GM21619 (cell line): Measurements from ENCODE around the gene C19orf53.
"Not testable (repeated sequence)": the region's sequence is repeated elsewhere in the genome, so short reads cannot be mapped to it uniquely, and the experiment has no call there.

ENCODE experiments used
- ATAC-seq: cut with Tn5 transposase; IDR thresholded peaks from one replicate; pipeline ENCODE4 v1.9.1; 2021; ENCODE audit not compliant: unreplicated experiment

Gene C19orf53

DNA sequence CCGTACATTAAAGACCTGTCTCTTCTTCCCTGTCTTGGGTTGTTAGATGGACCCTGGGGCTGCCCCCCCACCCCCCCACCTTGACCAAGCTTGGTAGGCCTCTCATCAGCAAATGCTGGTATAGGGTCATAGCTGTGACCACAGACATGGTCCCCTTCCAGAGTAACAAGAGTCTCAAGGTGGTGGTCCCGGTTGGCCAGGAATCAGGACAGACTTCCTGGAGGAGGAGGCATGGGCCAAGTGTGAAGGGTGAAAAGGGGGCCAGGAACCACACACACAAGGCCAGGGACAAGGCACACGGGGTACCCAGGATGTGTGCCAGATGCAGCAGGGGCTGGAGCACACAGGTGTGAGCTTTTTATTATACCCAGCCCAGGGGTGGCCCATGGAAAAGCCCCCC, 11.0 kb upstream of the C19orf53 start:
- no peak for ATAC-seq

DNA sequence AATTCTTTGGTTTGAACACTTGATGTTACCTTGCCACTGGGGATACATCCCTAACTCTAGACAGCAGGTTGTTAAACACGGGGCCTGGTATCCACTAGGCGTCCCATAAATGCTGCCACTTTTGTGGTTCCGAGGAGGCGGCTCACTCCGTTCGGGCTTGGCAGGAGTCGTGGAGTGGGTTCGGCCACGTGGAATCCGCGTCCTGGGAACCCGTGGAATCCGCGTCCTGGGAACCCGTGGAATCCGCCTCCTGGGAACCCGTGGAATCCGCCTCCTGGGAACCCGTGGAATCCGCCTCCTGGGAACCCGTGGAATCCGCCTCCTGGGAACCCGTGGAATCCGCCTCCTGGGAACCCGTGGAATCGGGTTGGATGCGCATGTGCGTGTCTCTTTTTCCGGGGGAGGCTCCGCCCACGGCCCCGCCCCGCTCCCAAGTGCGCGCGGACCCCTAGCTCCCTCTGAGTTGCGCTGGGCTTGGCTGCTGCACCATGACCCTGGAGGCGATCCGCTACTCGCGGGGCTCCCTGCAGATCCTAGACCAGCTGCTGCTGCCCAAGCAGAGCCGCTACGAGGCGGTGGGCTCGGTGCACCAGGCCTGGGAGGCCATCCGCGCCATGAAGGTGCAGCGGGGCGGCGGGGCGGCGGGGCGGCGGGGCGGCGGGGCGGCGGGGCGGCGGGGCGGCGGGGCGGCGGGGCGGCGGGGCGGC, 10.0 kb upstream of the C19orf53 start, which contains the start of gene MRI1:
MRI1 (plus strand) TSS at position 422 of the 707 bp plus-strand sequence; CDS start at position 489, 67 bp downstream.
- peak; percentile 69 for ATAC-seq

DNA sequence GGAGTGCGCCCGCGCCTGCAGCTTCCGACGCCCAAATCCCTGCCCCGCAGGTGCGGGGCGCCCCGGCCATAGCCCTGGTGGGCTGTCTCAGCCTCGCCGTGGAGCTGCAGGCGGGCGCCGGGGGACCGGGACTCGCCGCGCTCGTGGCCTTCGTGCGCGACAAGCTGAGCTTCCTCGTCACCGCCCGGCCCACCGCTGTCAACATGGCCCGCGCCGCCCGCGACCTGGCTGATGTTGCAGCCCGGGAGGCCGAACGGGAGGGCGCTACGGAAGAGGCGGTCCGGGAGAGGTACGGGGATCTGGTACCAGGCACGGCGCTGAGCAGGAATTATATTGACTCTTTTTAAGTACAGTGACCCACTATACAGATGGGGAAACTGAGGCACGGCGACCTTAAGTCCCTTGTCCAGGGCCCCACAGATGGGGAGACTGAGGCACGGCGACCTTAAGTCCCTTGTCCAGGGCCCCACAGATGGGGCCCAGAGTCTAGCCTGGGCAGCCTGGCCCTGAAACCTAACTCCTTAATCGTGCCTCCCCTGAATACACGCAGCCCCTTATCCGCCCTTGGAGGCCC, 9.3 kb upstream of the C19orf53 start:
- no peak for ATAC-seq

DNA sequence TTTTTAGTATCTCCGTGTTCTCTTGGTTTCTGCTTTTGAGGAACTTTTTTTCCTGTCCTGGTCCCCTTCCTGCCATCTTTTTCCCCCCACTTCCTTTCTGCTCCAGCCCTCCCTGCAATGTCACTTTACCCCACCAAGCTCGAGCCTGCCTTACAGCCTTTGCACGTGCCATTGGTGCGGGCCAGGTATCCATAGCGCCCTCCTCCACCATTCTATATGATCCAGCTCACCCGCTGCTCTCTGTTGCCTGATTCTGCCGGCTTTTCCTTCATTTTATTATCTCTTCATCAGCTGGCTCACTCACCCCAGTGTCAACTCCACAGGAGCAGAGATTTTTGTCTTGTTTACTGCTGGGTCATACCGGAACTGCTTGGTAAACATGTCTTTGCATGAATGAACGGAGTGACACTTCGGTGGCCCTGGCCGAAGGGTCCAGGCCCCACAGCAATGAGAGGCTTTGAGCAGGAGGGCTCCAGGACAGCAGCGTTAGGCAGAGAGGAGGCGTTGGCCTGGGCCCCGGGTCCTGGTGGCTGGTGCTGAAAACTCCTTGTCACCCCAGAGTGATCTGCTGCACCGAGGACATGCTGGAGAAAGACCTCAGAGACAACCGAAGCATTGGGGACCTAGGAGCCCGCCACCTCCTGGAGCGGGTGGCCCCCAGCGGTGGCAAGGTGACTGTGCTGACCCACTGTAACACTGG, 8.7 kb upstream of the C19orf53 start:
- no peak for ATAC-seq

DNA sequence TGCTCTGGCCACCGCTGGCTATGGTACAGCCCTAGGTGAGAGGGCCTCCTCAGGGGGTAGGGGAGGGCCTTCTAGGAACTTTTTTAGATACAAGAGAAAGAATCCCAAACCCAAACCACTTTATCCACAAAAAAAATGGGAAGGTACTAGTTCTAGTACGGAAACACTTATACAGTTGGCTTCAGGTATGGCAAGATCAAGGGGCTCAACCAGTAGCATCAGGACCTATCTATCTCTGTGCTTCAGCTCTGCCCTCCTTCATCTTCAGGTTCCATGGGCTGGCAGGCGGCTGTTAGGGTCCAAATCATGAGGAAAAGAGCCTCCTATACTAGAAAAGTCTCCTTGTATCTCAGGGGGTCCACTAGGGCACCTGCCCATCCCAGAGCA, 8.2 kb upstream of the C19orf53 start:
- no peak for ATAC-seq

DNA sequence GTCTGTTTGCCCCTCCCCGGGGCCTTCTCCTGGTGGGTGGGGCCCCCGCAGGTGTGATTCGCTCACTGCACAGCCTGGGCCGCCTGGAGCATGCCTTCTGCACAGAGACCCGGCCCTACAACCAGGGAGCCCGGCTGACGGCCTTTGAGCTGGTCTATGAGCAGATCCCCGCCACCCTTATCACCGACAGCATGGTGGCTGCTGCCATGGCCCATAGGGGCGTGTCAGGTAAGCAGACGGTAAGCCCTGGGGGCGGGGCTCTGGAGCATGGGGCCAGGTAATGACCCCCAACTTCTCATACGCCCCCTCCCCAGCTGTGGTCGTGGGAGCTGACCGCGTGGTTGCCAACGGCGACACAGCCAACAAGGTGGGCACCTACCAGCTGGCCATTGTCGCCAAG, 5.7 kb upstream of the C19orf53 start:
- ATAC-seq: no peak

DNA sequence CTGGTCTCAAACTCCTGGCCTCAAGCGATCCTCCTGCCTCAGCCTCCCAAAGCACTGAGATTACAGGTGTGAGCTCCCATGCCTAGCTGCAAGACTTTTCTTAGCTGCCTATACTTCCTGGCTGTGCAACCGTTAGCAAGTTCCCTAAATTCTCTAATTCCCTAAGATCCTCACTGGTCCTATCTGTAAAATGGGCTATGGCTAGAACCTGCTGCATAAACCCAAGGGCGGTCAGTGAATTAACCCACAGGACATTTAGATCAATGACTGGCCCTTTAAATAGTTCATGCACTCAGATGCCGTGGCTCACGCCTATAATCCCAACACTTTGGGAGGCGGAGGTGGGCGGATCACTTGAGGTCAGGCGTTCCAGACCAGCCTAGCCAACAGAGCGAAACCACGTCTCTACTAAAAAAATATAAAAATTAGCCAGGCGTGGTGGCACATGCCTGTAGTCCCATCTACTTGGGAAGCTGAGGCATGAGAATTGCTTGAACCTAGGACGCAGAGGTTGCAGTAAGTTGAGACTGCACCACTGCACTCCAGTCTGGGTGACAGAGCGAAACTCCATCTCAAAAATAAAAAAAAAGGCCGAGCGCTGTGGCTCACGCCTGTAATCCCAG, 4.1 kb upstream of the C19orf53 start:
- no peak for ATAC-seq

DNA sequence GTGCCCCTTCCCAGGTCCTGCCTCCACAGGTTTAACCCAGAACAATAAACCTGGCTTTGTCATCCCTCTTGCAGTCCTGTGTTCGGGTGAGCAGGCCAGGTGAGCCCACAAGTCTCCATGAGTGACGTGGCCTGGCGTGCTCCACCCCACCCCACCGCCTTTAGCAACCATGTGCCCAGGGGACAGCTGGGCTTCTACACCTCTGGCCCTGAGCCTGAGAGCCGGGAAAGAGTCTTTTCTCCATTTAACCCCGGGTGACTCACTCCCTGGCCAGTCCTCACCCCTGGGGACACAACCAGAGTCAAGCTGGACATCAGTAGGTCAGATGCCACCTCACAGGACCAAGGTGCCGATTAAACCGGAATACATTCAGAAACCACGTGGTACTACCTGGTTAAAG, 4.1 kb downstream of the C19orf53 start:
- ATAC-seq: no peak

DNA sequence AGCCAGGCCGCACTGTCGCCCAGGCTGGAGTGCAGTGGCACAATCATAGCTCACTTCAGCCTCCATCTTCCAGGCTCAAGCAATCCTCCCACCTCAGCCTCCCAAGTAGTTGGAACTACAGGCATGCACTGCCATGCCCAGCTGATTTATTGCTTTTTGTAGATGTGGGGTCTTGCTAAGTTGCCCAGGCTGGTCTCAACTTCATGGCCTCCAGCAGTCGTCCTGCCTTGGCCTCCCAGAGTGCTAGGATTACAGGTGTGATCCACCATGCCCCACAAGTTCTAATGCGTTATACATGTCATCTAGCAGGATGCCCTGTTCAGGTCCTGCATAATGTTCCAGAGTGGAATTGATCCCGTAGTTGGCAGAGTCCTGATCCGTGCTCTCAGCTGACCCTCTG, 4.6 kb downstream of the C19orf53 start:
- ATAC-seq: no peak

DNA sequence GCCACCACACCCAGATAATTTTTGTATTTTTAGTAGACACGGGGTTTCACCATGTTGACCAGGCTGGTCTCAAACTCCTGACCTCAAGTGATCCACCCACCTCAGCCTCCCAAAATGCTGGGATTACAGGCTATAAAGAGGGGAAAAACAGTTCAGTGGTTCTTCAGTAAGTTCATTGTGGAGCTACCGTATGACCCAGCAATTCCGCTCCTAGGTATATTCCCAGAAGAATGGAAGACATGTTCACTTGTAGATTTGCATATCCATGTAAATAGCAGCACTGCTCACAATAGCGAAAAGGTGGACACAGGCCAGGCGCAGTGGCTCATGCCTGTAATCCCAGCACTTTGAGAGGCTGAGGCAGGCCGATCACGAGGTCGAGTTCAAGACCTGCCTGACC, 5.5 kb downstream of the C19orf53 start:
- ATAC-seq: not testable (repeated sequence)

DNA sequence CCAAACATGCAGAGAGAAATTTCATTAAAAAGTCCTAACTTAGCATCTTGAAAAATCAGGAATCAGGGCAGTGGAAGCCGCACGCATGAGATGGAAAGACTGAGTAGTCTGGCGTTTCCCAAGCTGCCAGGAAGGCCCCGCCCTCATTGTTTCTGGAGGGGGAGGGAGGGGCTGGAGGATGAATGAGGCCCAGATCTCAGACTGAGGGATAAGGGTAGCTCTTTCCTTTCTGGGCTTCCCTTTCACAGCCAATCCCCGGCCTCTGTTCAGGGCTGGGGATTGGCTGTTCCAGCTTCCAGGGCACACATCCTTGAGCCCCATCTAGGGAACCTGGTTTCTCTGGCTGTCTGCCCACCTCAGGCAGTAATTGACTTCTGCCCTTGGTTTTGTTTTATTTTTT, 7.3 kb downstream of the C19orf53 start:
- no peak for ATAC-seq

DNA sequence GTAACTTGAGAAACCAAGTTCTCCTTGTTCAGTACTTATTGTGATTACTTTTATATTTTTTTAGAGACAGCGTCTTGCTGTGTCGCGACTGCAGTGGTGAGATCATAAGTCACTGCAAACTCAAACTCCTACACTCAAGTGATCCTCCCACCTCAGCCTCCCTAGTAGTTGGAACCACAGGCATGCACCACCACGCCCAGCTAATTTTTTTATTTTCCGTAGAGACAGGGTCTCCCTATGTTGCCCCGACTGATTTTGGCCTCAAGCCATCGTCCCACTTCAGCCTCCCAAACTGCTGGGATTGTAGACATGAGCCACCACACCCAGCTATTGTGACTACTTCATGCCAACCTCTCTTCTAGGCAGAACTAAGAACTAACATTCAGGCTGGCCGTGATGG, 8.3 kb downstream of the C19orf53 start:
- ATAC-seq: no peak

DNA sequence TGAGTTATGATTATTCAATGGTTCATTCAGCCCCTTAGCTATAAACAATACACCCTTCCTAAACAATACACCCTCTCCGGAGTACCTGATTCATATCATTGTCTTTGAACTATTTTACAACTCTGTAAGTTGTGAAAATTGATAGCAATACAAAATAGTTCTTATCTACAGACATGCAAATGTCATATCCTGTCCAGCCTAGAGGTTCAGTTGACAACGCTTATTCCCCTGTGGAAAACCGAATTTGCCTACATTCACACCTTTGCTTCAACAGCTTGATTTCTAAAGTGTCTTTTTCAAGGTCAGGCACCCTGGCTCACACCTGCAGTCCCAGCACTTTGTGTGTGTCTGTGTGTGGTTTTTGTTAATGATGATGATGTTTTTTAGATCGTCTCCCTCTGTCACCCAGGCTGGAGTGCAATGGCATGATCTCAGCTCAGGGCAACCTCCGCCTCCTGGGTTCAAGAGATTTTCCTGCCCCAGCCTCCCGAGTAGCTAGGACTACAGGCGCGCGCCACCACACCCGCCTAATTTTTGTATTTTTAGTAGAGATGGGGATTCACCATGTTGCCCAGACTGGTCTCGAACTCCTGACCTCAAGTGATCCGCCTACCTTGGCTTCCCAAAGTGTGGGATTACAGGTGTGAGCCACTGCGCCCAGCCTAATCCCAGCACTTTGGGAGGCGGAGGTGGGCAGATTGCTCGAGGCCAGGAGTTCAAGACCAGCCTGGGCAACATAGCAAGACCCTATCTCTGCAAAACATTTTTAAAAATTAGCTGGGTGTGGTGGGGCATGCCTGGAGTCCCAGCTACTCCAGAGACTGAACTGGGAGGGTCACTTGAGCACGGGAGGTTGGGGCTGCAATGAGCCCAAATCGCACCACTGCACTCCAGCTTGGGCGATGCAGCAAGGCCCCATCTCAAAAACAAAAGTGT, 9.6 kb downstream of the C19orf53 start:
- ATAC-seq: no peak

DNA sequence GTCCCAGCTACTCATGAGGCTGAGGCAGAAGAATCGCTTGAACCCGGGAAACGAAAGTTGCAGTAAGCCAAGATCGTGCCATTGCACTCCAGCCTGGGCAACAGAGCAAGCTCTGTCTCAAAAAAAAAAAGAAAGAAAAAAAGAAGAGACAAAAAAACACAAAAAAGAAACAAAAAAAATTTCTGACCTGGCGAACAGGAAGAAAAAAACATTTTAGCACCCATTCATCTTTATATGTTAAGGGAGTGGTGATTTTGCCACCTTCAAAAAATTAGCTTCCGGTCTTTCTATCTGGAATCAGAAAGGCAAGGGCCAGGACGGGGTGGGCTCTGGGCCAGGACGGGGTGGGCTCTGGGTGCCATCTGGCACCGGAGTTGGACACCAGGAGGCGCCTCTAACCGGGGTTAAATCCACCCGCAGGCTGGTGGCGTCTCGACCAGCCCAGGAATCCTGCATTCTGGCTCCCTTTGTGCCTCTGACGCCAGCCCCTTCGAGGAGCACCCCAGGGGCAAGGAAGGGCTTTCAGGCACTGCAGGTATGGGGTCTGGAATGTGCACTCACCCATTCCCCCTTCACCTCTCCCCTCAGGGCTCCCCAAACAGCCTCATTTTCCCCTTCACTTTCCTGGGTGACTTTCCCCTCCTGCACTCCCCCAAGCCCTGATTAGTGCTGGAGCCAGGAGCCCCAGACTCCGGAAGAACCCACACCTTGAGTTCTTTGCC, 10.6 kb downstream of the C19orf53 start:
- ATAC-seq: no peak

DNA sequence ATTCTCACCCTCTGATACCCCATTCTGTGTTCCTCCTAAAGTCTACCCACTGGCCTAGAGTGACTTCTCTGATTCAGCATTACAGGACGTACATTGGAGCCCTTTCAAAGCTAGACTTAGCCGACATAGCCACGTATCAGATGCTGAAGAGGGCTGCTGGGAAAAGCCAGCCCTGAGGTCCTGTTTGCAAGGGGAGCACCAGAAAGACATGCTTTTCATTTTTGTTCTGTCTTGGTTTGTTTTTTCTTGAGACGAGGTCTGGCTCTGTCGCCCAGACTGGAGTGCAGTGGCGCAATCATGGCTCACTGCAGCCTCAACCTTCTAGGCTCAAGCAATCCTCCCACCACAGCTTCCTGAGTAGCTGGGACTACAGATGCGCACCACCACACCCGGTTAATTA, 14.7 kb downstream of the C19orf53 start:
- no peak for ATAC-seq

DNA sequence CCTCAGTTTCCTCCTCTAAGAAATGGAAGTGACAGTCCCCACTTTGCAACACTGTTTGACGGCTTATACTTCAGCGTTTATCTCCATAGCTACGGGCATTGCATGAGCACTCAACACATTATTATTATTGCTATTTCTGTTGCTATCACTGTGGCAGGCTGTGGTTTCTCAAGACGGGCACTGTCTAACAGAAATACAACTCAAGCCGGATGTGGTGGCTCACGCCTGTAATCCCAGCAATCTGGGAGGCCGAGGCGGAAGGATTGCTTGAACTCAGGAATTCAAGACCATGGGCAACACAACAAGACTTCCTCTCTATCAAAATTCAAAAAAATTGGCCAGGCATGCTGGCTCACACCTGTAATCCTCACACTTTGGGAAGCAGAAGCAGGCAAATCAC, 16.1 kb downstream of the C19orf53 start:
- no peak for ATAC-seq

DNA sequence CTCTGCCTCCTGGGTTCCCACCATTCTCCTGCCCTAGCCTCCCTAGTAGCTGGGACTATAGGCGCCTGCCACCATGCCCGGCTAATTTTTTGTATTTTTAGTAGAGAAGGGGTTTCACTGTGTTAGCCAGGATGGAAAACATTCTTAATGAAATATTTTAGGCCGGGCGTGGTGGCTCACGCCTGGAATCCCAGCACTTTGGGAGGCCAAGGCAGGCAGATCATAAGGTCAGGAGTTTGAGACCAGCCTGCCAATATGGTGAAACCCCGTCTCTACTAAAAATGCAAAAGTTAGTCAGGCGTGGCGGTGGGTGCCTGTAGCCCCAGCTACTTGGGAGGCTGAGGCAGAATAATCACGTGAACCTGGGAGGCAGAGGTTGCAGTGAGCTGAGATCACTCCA, 19.1 kb downstream of the C19orf53 start:
- ATAC-seq: not testable (repeated sequence)

DNA sequence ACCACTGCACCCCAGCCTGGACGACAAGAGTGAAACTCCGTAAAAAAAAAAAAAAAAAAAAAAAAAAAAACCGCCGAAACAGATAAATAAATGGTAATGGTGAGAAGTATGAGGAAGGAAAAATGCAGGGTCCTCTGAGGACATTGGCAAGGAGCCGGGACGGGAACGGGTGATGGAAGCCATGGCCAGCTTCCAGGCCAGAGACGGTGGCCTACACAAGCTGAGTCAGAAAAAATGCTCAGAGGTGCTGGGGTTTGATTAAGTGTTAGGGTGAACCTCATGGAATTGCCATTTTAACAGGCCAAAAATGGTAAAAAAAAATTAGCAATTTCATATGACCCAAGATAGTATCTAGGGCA, 20.1 kb downstream of the C19orf53 start:
- no peak for ATAC-seq

DNA sequence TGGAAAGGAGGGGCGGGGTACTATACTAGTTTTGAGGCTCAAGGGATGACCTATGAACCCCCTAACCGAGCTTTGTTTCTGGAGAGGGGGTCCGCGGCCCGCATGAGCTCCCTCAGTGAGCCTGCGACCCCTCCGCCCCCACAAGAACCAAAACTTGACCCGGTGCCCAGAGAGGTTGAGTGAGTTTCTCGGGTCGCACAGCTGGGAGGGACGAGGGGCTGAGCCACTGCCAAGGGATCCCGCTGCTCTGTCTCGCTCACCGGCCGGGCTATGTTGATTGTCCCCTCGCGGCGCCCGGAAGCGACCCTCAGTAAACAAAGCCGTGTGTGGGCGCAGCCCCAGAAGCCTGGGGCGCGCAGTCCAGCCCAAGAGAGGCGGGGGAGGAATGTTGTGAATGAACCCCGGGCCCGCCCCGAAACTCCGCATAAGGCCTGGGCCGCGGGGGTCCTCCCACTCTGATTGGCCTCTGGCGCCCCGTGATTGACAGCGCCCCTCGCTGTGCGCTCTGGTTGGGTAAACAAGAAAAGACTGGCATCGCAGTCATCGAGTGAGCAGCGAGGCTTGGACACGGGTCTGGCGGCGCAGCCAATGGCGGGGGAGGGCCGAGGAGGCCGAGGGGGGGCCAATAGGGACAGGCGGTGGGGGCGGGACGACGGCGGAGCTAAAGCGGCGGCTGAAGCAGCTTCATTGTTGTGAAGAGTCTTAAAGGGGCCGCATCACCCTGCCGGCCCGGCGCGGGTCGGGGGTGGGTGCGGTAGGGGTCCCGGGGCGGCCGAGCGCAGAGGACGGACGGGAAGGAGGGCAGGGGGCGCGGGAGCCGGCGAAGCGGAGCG, 20.7 kb downstream of the C19orf53 start, which contains the start of gene ZSWIM4:
ZSWIM4 (plus strand) TSS at position 687 of the 833 bp plus-strand sequence. CDS start 206 bp downstream, outside the sequence.
- peak; percentile 85 for ATAC-seq
